NCI-H748 treated with DMSO at 0.1 percent for 48 hours (cell line): Measurements from ENCODE around the gene PRR32.
"Not testable (repeated sequence)": the region's sequence is repeated elsewhere in the genome, so short reads cannot be mapped to it uniquely, and the experiment has no call there.

ENCODE experiments used
- DNase-seq: peaks from one replicate; lab custom pipeline; 2025; lab: John Stamatoyannopoulos, UW

The PRR32 gene, protein sequence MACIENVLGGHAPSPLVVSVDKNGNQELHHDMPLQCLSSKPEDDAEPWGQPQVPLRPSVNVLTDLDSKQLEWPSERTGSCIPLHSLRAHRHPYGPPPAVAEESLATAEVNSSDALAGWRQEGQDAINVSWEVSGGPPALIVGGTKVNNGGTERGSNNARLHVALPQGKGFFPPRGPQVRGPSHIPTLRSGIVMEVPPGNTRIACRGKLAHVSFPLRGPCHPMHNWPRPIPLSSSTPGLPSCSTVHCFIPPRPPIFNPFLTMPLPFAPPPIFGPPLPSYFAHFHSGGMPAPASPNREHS

DNA sequence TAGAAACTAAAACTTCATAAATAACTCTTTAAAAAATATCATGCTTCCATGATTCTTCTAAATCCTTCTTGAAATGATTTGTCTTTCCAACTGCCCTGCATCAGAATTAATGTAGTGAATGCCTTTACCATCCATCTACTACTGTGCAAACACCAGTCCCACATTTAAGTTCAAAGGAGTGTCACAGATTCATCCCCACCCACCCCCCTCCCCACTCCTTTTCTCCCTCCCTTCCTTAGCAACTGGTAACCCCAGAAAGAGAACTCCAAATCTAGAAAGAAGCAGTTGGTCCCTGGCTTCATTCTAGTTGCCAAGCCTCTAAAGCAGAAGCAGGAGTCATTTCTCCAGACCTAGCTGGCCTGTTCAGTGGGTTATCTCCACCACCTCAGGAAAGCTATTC, at the start of gene PRR32:
TSS of gene PRR32 (plus strand) at position 301 of the 400 bp plus-strand sequence. CDS start 115 bp downstream, outside the sequence.
- no peak for DNase-seq

DNA sequence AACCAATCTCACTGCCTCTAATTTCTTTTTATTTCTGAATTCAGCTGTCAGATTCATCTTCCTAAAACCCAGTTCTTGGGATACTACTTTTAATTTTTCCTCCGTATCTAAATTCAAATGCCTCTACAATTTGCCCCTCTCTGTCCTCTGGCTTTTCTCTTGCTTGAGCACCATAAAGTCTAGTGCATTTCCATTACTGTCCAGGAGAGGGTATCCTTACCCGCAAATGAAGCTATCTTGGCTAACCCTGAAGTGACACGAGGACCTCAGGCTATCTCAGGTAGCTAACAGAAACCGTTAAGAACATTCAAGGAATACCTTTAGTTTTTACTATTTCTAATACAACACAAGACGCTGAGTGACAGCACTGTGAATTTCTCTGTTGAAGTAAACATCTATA, 49.4 kb upstream of the PRR32 start:
- peak; percentile 25 for DNase-seq

DNA sequence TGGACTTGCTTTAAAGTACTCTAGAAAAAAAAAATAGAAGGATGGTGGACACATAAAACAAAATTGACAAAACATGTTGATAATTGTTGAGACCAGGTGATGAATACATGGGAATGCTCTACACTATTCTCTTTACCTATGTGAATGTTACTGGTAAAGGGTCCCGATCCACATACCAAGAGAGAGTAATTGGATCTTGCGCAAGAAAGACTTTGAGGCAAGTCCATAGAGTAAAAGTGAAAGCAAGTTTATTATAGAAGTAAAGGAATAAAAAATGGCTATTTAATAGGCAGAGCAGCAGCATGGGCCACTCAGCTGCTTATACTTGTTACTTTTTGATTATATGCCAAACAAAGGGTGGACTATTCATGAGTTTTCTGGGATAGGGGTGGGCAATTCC, 34.0 kb upstream of the PRR32 start:
- DNase-seq, result no peak

DNA sequence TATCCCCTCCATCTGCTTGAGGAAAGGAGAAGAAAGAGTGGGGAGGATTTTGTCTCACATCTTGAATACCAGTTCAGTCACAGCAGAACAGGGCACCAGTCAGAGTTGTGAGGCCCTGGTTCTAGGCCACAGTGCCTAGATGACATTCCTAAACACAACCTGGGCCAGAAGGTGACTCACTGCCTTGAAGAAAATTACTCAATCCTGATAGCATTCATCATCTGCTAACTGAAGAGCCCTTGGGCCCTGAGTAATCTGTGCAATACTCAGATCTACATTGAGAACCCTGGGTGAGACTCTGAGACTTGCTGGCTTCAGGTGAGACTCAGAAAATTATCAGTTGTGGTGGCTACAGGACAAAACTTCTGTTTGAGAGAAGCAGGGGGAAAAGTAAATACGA, 20.5 kb upstream of the PRR32 start:
- no peak for DNase-seq

DNA sequence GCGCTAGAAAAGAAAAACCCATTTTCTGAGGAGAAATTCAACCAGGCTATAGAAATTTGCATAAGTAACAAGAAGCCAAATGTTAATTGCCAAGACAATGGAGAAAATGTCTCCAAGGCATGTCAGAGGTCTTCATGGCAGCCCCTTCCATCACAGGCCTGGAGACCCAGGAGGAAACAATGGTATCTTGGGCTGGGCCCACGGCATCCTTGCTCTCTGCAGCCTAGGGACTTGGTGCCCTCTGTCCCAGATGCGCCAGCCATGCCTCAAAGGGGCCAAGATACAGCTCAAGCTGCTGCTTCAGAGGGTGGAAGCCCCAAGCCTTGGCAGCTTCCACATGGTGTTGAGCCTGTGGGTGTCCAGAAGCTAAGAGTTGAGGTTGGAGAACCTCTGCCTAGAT, 12.7 kb upstream of the PRR32 start:
- not testable (repeated sequence) for DNase-seq

DNA sequence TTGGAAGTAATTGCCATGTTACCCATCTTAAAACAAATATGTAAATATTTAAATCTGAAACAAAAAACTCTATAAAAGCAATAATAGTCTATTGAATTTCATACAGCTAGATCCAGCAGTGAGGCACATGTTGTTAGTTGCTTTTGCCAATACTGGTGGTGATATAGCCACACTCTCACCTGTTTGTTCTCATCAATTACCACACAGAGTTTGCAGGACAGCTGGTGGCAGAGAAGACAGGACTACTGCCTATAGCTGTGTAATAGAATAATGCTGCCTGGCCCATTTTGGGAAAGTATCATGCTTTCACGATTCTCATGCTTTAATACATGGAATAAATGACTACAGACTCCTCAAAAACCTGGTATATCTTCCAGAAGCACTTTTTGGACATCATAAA, 3.7 kb upstream of the PRR32 start:
- no peak for DNase-seq

DNA sequence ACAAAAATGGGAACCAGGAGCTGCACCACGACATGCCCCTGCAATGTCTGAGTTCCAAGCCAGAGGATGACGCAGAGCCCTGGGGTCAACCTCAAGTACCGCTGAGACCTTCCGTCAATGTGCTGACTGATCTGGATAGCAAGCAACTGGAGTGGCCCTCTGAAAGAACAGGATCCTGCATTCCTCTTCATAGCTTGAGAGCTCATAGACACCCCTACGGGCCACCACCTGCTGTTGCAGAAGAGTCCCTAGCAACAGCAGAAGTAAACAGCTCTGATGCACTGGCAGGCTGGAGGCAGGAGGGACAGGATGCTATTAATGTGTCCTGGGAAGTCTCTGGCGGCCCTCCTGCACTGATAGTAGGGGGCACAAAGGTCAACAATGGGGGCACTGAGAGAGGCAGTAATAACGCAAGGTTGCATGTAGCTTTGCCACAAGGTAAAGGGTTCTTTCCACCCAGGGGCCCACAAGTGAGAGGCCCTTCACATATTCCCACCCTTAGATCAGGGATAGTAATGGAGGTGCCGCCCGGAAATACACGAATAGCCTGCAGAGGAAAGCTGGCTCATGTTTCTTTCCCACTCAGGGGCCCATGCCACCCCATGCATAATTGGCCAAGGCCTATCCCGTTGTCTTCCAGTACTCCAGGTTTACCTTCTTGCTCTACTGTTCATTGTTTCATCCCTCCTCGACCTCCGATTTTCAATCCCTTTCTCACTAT, 1.3 kb downstream of the PRR32 start:
- no peak for DNase-seq

DNA sequence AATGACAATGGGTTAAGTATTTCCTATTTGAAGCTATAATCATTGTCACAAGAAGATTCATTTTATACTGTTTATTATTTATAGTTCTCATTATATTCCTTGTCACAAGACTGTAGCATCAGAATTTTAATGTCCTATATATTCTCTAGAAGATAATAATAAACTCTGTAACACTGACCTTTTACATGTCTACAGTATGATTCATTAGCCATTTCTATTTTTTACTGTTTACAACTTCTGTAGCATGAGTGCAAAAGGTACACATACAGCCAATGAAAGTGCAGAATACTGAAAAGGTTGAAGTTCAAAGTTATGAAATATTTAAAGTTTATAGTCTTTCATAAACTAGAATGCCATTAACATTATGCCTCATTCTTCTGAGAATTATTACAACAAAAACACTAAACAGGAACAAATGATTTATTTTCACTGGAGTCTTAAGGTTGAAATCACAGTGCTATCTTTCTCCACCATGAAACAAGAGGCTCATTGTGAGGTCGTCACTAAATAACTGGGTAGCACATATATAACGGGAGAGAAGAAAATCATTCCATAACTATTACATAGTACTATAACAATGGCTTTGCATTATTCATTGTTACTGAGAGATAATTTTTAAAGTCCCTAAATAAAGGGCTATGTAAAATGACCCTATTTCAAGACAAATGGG, 4.9 kb downstream of the PRR32 start:
- DNase-seq, result no peak

DNA sequence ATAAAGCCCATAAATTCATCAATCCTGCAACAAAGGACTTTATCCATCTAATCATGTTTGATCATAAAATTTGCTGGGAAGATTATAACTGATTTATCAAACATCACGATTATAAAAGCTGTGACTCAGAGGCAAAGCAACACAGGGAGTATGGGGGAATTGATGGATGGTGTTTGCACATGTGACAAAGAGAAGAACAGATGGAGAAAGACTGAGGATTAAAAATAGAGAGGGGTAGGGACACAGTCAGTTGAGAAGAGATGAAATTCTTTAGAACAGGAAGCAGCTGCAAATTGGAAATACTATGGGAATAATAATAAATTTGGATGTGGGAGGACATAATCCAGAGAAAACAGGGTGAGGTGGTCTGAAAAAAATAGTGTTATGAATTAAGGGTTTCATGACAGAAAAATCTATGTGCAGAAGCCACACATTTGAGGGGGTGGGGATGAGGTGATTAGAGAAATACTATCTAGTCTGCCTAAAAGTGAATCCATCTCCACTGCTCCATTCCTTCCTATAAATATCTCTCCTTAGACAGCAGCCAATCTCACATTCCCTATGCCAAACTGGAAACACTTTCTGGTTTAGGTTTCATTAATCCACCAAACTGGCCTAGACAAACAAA, 6.2 kb downstream of the PRR32 start:
- DNase-seq, result no peak

DNA sequence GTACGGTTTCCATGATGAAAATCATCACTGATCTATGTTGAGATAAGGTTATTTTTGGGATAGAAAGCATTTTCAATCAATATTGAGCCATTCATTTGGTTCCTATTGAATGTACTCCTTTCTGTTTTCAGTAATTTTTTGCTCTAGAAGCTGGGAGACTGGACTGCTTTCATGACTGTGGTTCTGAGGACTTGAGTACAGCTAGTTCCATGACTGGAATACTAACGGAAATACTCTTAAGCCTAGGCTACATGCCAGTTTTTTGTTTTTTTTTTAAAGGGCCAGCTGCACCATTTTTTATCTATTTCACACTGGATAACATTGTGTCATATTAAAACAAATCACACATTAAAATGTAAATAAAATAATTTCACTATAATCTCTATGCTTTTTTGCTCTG, 16.7 kb downstream of the PRR32 start:
- no peak for DNase-seq

DNA sequence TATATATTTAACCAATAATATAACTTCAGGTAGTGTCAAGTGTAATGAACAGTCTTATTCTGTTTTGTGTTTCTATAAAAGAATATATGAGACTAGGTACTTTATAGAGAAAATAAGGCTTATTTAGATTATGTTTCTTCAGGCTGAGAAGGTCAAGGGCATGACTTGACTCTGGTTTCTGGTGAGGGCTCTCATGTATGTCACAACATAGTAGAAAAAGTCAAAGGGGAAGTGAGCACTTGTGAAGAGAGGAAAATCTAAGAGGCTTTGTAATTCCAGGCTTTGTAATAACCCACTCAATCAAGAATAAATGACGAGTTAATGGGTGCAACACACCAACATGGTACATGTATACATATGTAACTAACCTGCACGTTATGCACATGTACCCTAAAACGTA, 27.6 kb downstream of the PRR32 start:
- DNase-seq, result no peak

DNA sequence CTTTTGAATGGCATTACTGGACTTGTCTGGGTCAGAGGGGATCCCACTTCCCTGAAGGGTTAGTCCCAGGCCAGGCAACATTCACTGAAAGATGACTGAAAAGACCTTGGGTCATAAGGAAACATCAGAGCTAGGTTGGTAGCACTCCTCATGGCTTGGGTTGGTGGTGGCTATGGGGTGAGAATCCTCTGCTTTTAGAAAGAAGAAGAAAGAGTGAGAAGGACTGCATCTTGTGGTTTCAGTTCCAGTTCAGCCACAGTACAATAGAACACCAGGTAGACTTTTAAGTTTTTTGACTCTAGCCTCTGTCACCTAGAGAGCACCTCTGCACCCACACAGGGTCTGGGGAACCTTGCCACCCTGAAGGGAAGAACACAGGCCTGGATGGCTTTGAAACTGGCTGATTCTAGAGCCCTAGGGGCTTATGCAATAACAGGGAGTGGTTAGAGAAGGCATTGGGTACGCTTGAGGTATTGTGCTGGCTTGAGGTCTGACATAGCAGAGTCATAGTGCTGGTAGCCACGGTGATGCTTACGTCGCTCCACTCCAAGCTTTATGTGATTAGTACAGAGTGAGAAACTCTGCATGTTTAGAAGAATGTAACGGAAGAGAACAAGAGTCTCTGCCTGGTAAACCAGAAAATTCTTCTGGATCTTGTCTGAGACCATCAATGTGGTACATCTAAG, 36.5 kb downstream of the PRR32 start:
- no peak for DNase-seq
